ENCODE data around the gene NR3C2. TPM values are rescaled to one million over a fixed set of nuclear protein-coding genes. Genes with fewer than 3 reads are reported as not detected.
A peak's percentile ranks its signal among the peaks of the same experiment; 100 is the strongest.

Gene NR3C2
- total and polyA plus RNA-seq, 7 donors = 0.70 to 17.9 (median 7.5) TPM

DNA sequence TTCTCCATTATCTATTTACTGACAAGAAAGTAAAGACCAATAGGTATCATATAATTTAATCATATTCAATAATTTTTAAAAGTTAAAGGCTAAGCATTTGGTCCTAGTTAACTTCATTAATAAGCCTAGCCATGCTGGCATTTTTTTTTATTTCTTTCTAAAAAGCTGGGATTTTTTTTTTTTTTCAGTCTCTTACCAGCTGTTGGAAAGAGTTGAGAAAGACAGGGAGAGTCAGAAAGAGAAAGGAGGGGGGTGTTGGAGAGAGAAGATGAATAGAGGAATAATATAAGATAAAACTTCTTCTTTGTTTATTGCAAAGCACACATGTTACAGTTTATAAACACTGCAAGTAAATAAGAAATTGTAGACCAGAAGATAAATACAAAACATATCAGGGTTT, 5.9 kb upstream of the NR3C2 start:
- Histone ChIP-seq H3K9me3 (no peaks in the 10 kb centered on the region), H3K27ac (peak overlapping the region; percentile 46), H3K4me1 (peaks cover 12% of the 10 kb centered on the region), H3K27me3 (ENCODE audit: insufficient read depth in 3 of 3, low read length in 2 of 3) (no peaks in the 10 kb centered on the region), H3K4me3 (no peak overlapping the region), H3K36me3 (ENCODE audit: insufficient read depth in 1 of 2, low read depth in 1 of 2) (no peaks in the 10 kb centered on the region)
- TF ChIP-seq, protein P1, sequence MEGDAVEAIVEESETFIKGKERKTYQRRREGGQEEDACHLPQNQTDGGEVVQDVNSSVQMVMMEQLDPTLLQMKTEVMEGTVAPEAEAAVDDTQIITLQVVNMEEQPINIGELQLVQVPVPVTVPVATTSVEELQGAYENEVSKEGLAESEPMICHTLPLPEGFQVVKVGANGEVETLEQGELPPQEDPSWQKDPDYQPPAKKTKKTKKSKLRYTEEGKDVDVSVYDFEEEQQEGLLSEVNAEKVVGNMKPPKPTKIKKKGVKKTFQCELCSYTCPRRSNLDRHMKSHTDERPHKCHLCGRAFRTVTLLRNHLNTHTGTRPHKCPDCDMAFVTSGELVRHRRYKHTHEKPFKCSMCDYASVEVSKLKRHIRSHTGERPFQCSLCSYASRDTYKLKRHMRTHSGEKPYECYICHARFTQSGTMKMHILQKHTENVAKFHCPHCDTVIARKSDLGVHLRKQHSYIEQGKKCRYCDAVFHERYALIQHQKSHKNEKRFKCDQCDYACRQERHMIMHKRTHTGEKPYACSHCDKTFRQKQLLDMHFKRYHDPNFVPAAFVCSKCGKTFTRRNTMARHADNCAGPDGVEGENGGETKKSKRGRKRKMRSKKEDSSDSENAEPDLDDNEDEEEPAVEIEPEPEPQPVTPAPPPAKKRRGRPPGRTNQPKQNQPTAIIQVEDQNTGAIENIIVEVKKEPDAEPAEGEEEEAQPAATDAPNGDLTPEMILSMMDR (IDR thresholded peaks at IDR 0.05) = no peak
- no peak for DNase-seq
- intact Hi-C loops (cut with DNase I) = loop anchor here (5.0 to 10.0 kb wide), 4 partner anchors 64 to 386 kb away; no protein-coding TSS in a partner anchor
- ATAC-seq = no peak

GRCh38 chr4:148447681-148448080, 5.5 kb upstream of the NR3C2 start:
- no peak for ATAC-seq
- WGBS, 3 donors = 9 to 30% (median 11%) methylated on average over 8 of the region's 8 CpGs
- Histone ChIP-seq H3K9me3 (no peaks in the 10 kb centered on the region), H3K4me3 (peak overlapping the region; percentile 29), H3K36me3 (ENCODE audit: insufficient read depth in 1 of 2, low read depth in 1 of 2) (no peaks in the 10 kb centered on the region), H3K27ac (peak overlapping the region; percentile 46), H3K4me1 (peaks cover 12% of the 10 kb centered on the region), H3K27me3 (ENCODE audit: insufficient read depth in 3 of 3, low read length in 2 of 3) (no peaks in the 10 kb centered on the region)
- no peak for DNase-seq
- intact Hi-C loops (cut with DNase I) = loop anchor here (5.0 to 10.0 kb wide), 4 partner anchors 65 to 385 kb away; no protein-coding TSS in a partner anchor
- TF ChIP-seq, protein P1 (IDR thresholded peaks at IDR 0.05) = no peak

DNA sequence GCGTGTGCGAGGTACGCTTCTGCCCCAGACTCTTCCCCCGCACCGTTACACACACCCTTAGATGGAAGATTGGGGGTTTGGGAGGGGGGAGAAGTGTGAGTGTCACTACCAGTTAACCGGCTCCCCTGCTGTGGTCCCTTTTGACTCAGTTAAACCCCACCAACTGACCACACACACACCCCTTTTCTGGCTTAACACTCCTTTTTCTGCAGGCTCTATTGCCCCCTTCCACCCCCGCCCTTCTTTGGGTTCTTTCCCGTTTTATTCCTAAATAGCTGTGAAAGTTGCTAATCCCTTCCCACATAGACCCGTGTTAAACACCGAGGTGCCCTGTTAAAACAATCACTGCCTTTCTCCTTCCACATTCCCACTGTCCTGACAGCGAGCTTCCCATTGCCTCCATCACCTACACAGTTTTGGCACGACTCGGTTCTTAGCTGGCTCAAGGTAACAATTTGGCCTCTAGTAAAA, 3.7 kb upstream of the NR3C2 start:
- peaks cover 12% of the 10 kb centered on the region for H3K4me1 ChIP-seq
- TF ChIP-seq, protein P1 (IDR thresholded peaks at IDR 0.05) = no peak
- DNase-seq (no peak), ATAC-seq (no peak)
- peak overlapping the region; percentile 88 for H3K4me3 ChIP-seq
- H3K9me3 ChIP-seq = no peaks in the 10 kb centered on the region
- WGBS, 3 donors = 5 to 9% (median 7%) methylated on average over 13 of the region's 13 CpGs
- no peaks in the 10 kb centered on the region for H3K27me3 ChIP-seq (ENCODE audit: insufficient read depth in 3 of 3, low read length in 2 of 3)
- no peaks in the 10 kb centered on the region for H3K36me3 ChIP-seq (ENCODE audit: insufficient read depth in 1 of 2, low read depth in 1 of 2)
- H3K27ac ChIP-seq = peak overlapping the region; percentile 95
- intact Hi-C loops (cut with DNase I) = loop anchor here (5.0 to 10.0 kb wide), 4 partner anchors 66 to 384 kb away; no protein-coding TSS in a partner anchor

GRCh38 chr4:148445071-148445859, 3.1 kb upstream of the NR3C2 start:
- ATAC-seq (peak; percentile 47 to 58 (median 52)), DNase-seq (peak; percentile 72 to 84)
- 0 to 1% (median 0%) methylated on average over 39 to 98 of the region's 98 CpGs for WGBS, 3 donors
- H3K36me3 ChIP-seq (ENCODE audit: insufficient read depth in 1 of 2, low read depth in 1 of 2) = no peaks in the 10 kb centered on the region
- peak overlapping the region; percentile 95 for H3K27ac ChIP-seq
- intact Hi-C loops (cut with DNase I) = loop anchor here (5.0 to 10.0 kb wide), 4 partner anchors 67 to 383 kb away; no protein-coding TSS in a partner anchor
- TF ChIP-seq, protein P1 (IDR thresholded peaks at IDR 0.05) = no peak
- H3K4me3 ChIP-seq = peak overlapping the region; percentile 88
- H3K4me1 ChIP-seq = peaks cover 18% of the 10 kb centered on the region
- no peaks in the 10 kb centered on the region for H3K9me3 ChIP-seq
- no peaks in the 10 kb centered on the region for H3K27me3 ChIP-seq (ENCODE audit: insufficient read depth in 3 of 3, low read length in 2 of 3)
